ENCODE results near the gene FGR. TPM values are rescaled to one million over a fixed set of nuclear protein-coding genes. Genes with fewer than 3 reads are reported as not detected.

FGR gene
- total and polyA plus RNA-seq, 2 of the 13 experiments (the other 11 are each of a cell fraction or from before 2014, with no cell fraction given), result not detected

DNA sequence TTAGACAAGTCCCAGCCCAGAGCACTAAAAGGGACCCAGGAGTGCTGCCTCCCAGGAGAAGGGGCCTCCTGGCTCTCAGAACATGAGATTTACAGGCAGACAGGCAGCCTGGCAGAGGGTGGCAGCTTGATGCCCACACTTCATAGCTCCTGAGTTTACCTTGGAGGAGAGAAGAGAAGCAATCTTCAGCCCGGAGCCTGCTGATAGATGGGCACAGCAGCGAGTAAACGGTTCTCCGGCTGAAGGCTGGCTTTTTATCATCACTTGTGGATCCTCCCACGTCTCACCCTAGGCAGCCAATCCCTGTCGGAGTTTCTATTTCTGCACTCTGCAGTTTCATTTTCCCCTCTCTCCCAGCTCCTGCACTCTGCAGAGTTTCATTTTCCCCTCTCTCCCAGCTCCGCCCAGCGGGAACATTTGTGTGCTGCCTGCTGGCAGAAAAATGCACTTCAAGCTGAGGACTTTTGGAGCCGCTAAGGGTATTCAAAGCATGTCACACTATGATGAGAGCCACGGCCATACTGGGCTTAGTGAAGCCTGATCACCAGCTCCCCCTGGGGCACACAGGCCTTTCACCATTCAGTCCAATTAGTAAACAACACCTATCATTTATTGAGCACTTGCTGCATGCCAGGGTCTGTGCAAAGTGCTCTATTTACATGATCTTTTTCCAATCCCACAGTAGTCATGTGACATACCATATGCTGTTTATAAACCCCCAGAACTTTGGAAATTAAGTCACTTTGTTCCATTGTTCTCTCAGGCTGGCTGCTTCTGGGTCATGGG is 37.2 kb upstream of the FGR start, which contains the start of gene IFI6 (continued):
- TF ChIP-seq, protein P1, sequence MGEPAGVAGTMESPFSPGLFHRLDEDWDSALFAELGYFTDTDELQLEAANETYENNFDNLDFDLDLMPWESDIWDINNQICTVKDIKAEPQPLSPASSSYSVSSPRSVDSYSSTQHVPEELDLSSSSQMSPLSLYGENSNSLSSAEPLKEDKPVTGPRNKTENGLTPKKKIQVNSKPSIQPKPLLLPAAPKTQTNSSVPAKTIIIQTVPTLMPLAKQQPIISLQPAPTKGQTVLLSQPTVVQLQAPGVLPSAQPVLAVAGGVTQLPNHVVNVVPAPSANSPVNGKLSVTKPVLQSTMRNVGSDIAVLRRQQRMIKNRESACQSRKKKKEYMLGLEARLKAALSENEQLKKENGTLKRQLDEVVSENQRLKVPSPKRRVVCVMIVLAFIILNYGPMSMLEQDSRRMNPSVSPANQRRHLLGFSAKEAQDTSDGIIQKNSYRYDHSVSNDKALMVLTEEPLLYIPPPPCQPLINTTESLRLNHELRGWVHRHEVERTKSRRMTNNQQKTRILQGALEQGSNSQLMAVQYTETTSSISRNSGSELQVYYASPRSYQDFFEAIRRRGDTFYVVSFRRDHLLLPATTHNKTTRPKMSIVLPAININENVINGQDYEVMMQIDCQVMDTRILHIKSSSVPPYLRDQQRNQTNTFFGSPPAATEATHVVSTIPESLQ (CRISPR knock-in tag; conservative IDR thresholded peaks at IDR 0.05), result no peak
- TF ChIP-seq, protein P2, sequence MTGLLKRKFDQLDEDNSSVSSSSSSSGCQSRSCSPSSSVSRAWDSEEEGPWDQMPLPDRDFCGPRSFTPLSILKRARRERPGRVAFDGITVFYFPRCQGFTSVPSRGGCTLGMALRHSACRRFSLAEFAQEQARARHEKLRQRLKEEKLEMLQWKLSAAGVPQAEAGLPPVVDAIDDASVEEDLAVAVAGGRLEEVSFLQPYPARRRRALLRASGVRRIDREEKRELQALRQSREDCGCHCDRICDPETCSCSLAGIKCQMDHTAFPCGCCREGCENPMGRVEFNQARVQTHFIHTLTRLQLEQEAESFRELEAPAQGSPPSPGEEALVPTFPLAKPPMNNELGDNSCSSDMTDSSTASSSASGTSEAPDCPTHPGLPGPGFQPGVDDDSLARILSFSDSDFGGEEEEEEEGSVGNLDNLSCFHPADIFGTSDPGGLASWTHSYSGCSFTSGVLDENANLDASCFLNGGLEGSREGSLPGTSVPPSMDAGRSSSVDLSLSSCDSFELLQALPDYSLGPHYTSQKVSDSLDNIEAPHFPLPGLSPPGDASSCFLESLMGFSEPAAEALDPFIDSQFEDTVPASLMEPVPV (CRISPR knock-in tag; IDR thresholded peaks at IDR 0.05), result peak; percentile 60; the same call in 1 of the 2 replicates
- peak; percentile 41; the same call in 1 of the 2 replicates for TF ChIP-seq ZFX (CRISPR knock-in tag; IDR thresholded peaks at IDR 0.05; ENCODE audit: low read depth)
- no peak for TF ChIP-seq SOX13 (IDR thresholded peaks at IDR 0.05)
- TF ChIP-seq SOX13 (CRISPR knock-in tag; conservative IDR thresholded peaks at IDR 0.05 in 1 of 2, IDR thresholded peaks at IDR 0.05 in 1 of 2), result peak in 1 of 2 experiments; percentile 11; a peak in 2 of 4 replicates
- peak; percentile 53; the same call in 1 of the 2 replicates for TF ChIP-seq SALL1 (CRISPR knock-in tag; IDR thresholded peaks at IDR 0.05)
- no peak for TF ChIP-seq ZNF557 (CRISPR knock-in tag; IDR thresholded peaks at IDR 0.05)
- no peak for TF ChIP-seq FOXO1 (CRISPR knock-in tag; IDR thresholded peaks at IDR 0.05)
- TF ChIP-seq, protein P3, sequence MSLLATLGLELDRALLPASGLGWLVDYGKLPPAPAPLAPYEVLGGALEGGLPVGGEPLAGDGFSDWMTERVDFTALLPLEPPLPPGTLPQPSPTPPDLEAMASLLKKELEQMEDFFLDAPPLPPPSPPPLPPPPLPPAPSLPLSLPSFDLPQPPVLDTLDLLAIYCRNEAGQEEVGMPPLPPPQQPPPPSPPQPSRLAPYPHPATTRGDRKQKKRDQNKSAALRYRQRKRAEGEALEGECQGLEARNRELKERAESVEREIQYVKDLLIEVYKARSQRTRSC (CRISPR knock-in tag; IDR thresholded peaks at IDR 0.05; ENCODE audit: low read depth), result no peak
- no peak for TF ChIP-seq ZNF841 (CRISPR knock-in tag; IDR thresholded peaks at IDR 0.05; ENCODE audit: borderline replicate concordance)
- TF ChIP-seq KLF6 (CRISPR knock-in tag; IDR thresholded peaks at IDR 0.05), result no peak
- no peak for TF ChIP-seq ZBTB21 (CRISPR knock-in tag; IDR thresholded peaks at IDR 0.05)
- TF ChIP-seq PHF8 (CRISPR knock-in tag; IDR thresholded peaks at IDR 0.05), result 0 out of 2 replicates have a peak, but pooled peaks have one; percentile 24
- peak; percentile 39; the same call in 1 of the 2 replicates for TF ChIP-seq SMC3 (IDR thresholded peaks at IDR 0.05; ENCODE audit: low read length)
- 0 out of 2 replicates have a peak, but pooled peaks have one; percentile 27 for TF ChIP-seq CHD4 (IDR thresholded peaks at IDR 0.05; ENCODE audit: borderline replicate concordance, low read length)
- no peak for TF ChIP-seq ZZZ3 (CRISPR knock-in tag; IDR thresholded peaks at IDR 0.05; ENCODE audit: borderline replicate concordance)
- no peak for TF ChIP-seq PTBP1 (IDR thresholded peaks at IDR 0.05; ENCODE audit: low read depth, low read length, poor library complexity, severe bottlenecking)
- no peak for TF ChIP-seq SOX6 (IDR thresholded peaks at IDR 0.05)
- TF ChIP-seq SOX6 (CRISPR knock-in tag; IDR thresholded peaks at IDR 0.05), result peak; percentile 18; the same call in 1 of the 2 replicates
- TF ChIP-seq, protein P4, sequence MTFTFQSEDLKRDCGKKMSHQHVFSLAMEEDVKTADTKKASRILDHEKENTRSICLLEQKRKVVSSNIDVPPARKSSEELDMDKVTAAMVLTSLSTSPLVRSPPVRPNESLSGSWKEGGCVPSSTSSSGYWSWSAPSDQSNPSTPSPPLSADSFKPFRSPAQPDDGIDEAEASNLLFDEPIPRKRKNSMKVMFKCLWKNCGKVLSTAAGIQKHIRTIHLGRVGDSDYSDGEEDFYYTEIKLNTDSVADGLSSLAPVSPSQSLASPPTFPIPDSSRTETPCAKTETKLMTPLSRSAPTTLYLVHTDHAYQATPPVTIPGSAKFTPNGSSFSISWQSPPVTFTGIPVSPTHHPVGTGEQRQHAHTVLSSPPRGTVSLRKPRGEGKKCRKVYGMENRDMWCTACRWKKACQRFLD (CRISPR knock-in tag; IDR thresholded peaks at IDR 0.05; ENCODE audit: borderline replicate concordance), result 0 out of 2 replicates have a peak, but pooled peaks have one; percentile 63
- peak; percentile 40 for TF ChIP-seq HNF4A (CRISPR knock-in tag; IDR thresholded peaks at IDR 0.05)
- TF ChIP-seq HNF4G (IDR thresholded peaks at IDR 0.05; ENCODE audit: borderline replicate concordance, low read depth, low read length), result no peak
- TF ChIP-seq HNF4G (CRISPR knock-in tag; IDR thresholded peaks at IDR 0.05; ENCODE audit: borderline replicate concordance, low read depth), result no peak
- TF ChIP-seq, protein P5, sequence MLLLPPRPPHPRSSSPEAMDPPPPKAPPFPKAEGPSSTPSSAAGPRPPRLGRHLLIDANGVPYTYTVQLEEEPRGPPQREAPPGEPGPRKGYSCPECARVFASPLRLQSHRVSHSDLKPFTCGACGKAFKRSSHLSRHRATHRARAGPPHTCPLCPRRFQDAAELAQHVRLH (CRISPR knock-in tag; IDR thresholded peaks at IDR 0.05; ENCODE audit: borderline replicate concordance, low read depth), result peak; percentile 66; the same call in 1 of the 2 replicates
- peak; percentile 67; the same call in 1 of the 2 replicates for TF ChIP-seq THAP11 (CRISPR knock-in tag; IDR thresholded peaks at IDR 0.05)
